Esophagus muscularis mucosa (tissue), 4 donors: ENCODE data around the gene GMCL1. TPM values are rescaled to one million over a fixed set of nuclear protein-coding genes. Genes with fewer than 3 reads are reported as not detected.

Experiments
- DNase-seq: peaks from one replicate; pipeline ENCODE4 v3.0.0-alpha.2; 2017; ENCODE audit errors: extremely low spot score
- H3K27ac ChIP-seq, 4 donors: fragments of 200-600 bp; sonication (generic); replicated peaks in 1 of 4; 1 replicate in 3 of 4; 2 replicates in 1 of 4; pipeline ENCODE4 v1.5.1; 2016 to 2019; ENCODE audit warnings: mild to moderate bottlenecking in 1 of 4
- H3K27me3 ChIP-seq, 4 donors: fragments of 200-600 bp; sonication (generic); one replicate each; pipeline versions ENCODE4 v1.5.1 to v1.6.0; 2016 to 2019
- H3K36me3 ChIP-seq, 4 donors: fragments of 200-600 bp; sonication (generic); one replicate each; pipeline ENCODE4 v1.5.1; 2016 to 2019
- H3K4me1 ChIP-seq, 4 donors: fragments of 200-600 bp; sonication (generic); one replicate each; pipeline ENCODE4 v1.5.1; 2016 to 2019
- H3K4me3 ChIP-seq, 4 donors: fragments of 200-600 bp; sonication (generic); 1 replicate in 2 of 4; 2 replicates in 2 of 4; pipeline ENCODE4 v1.5.1; 2016 to 2019; ENCODE audit warnings: mild to moderate bottlenecking in 4 of 4, moderate library complexity in 1 of 4
- H3K9me3 ChIP-seq, 4 donors: fragments of 200-600 bp; sonication (generic); 1 replicate in 3 of 4; 2 replicates in 1 of 4; pipeline ENCODE4 v1.5.1; 2016 to 2019
- EP300 ChIP-seq: sonication (generic); formaldehyde crosslinking; IDR thresholded peaks from one replicate; pipeline ENCODE4 v1.6.1; 2017; ENCODE audit warnings: antibody characterized with exemption
- POLR2A ChIP-seq: fragments of 450-650 bp; IDR thresholded peaks from one replicate; pipeline ENCODE4 v1.6.1; 2017; ENCODE audit warnings: antibody characterized with exemption, moderate library complexity, mild to moderate bottlenecking, low read depth
- POLR2AphosphoS5 ChIP-seq, 2 donors: sonication (generic); formaldehyde crosslinking; IDR thresholded peaks; one replicate each; pipeline ENCODE4 v1.6.1; 2017; ENCODE audit warnings: antibody characterized with exemption in 2 of 2
- WGBS: methylation state at CpG from one replicate; pipeline ENCODE4 v1.1.5; 2018; 5-methylcytosine and 5-hydroxymethylcytosine counted together
- intact Hi-C: fragments of 100-400 bp; cut with DNase I; formaldehyde crosslinking; loops from one replicate; pipeline ENCODE4 v1.15.1; 2023
- total RNA-seq, 4 donors: library from RNA; depleted of rRNA; stranded (reverse); fragments of >200 nt; gene quantifications; one replicate each; pipeline versions ENCODE4 v1.1.0 to v1.2.1, GENCODE V29; 2016
- TF ChIP-seq, protein P1 (sequence below), 3 experiments: fragments of 200-600 bp in 2 of 3; fragments of 450-650 bp in 1 of 3; sonication (generic) in 2 of 3; IDR thresholded peaks; one replicate each; pipeline ENCODE4 v1.5.1; 2017 to 2019; ENCODE audit warnings: antibody characterized with exemption in 3 of 3, mild to moderate bottlenecking in 2 of 3, moderate library complexity in 1 of 3

The GMCL1 gene
- total RNA-seq, 4 donors from 2014 or later = 9.5 to 13.7 (median 10.3) TPM

GRCh38 chr2:69811591-69811990, 17.9 kb upstream of the GMCL1 start:
- Histone ChIP-seq H3K9me3 (no peaks in the 10 kb centered on the region), H3K36me3 (peaks cover 28 to 87% (median 67%) of the 10 kb centered on the region in 4 donors), H3K4me3 (no peak overlapping the region), H3K27ac (no peak overlapping the region), H3K27me3 (no peaks in the 10 kb centered on the region), H3K4me1 (no peaks in the 10 kb centered on the region)
- intact Hi-C loops = no loop called here
- TF ChIP-seq POLR2A = no peak
- TF ChIP-seq EP300 = no peak
- TF ChIP-seq POLR2AphosphoS5 (IDR thresholded peaks at IDR 0.05) = no peak
- TF ChIP-seq, protein P1, sequence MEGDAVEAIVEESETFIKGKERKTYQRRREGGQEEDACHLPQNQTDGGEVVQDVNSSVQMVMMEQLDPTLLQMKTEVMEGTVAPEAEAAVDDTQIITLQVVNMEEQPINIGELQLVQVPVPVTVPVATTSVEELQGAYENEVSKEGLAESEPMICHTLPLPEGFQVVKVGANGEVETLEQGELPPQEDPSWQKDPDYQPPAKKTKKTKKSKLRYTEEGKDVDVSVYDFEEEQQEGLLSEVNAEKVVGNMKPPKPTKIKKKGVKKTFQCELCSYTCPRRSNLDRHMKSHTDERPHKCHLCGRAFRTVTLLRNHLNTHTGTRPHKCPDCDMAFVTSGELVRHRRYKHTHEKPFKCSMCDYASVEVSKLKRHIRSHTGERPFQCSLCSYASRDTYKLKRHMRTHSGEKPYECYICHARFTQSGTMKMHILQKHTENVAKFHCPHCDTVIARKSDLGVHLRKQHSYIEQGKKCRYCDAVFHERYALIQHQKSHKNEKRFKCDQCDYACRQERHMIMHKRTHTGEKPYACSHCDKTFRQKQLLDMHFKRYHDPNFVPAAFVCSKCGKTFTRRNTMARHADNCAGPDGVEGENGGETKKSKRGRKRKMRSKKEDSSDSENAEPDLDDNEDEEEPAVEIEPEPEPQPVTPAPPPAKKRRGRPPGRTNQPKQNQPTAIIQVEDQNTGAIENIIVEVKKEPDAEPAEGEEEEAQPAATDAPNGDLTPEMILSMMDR (IDR thresholded peaks at IDR 0.05) = no peak
- DNase-seq = no peak
- WGBS = 90% methylated on average over 3 of the region's 3 CpGs

- no peak for TF ChIP-seq POLR2A
- no peak for TF ChIP-seq POLR2AphosphoS5 (IDR thresholded peaks at IDR 0.05)
- no peak for TF ChIP-seq EP300
- TF ChIP-seq, protein P1 (IDR thresholded peaks at IDR 0.05) = no peak
- H3K27me3 ChIP-seq = no peaks in the 10 kb centered on the region
- 75% methylated on average over 1 of the region's 1 CpG for WGBS
- H3K9me3 ChIP-seq = no peaks in the 10 kb centered on the region
- no peak overlapping the region for H3K27ac ChIP-seq
- peaks cover 14 to 64% (median 43%) of the 10 kb centered on the region in 4 donors for H3K36me3 ChIP-seq
- no peak for DNase-seq
- no peak overlapping the region for H3K4me3 ChIP-seq
- peaks cover 0 to 12% (median 5%) of the 10 kb centered on the region in 4 donors for H3K4me1 ChIP-seq
- intact Hi-C loops = loop anchor here (2.0 to 5.0 kb wide), 2 partner anchors 73 to 91 kb away; partner anchors contain the start of gene ANXA4
Measured at GRCh38 chr2:69815717-69816116, 13.7 kb upstream of the GMCL1 start.

DNA sequence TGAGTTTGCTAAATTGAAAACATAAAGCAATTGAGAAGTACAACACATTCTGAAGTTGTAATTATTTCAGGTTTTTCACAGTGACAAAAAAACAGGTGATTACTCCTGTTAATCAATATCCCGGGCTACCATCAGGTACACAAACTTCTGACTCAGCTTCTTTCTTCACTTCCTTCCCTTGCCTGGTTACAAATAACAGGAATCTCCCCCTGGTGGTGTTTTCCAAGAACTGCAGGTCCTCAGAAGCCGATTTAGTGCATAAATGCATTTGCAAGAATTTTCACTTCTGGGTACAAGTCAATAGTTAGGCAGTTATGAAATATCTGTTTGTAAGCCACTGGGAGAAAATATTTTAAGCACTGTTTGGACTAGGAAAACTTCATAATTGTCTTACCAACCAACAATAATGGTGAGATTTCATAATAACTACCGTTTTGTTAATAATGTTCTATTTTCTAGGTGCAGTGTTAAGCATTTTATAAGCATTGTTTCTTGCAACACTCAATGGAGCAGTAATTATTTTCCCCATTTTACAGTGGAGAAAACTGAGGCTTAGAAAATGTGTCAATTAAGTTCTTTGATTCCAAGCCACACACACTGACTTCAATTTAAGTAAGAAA, 12.4 kb upstream of the GMCL1 start:
- no peak overlapping the region for H3K27ac ChIP-seq
- 24% methylated on average over 3 of the region's 3 CpGs for WGBS
- peak in 1 of 2 donors; percentile 31 for TF ChIP-seq POLR2AphosphoS5 (IDR thresholded peaks at IDR 0.05)
- TF ChIP-seq, protein P1 (IDR thresholded peaks at IDR 0.05) = peak; percentile 95 to 99 (median 95)
- no peak for TF ChIP-seq EP300
- no peaks in the 10 kb centered on the region for H3K9me3 ChIP-seq
- intact Hi-C loops = loop anchor here (2.0 to 5.0 kb wide), 2 partner anchors 75 to 92 kb away; partner anchors contain the start of gene ANXA4
- no peak overlapping the region for H3K4me3 ChIP-seq
- H3K4me1 ChIP-seq = peaks cover 0 to 12% (median 5%) of the 10 kb centered on the region in 4 donors
- H3K36me3 ChIP-seq = peaks cover 22 to 64% (median 44%) of the 10 kb centered on the region in 4 donors
- peak; percentile 97 for DNase-seq
- H3K27me3 ChIP-seq = no peaks in the 10 kb centered on the region

- intact Hi-C loops = loop anchor here (2.0 to 5.0 kb wide), 2 partner anchors 76 to 93 kb away; partner anchors contain the start of gene ANXA4
- Histone ChIP-seq H3K9me3 (no peaks in the 10 kb centered on the region), H3K27ac (no peak overlapping the region), H3K27me3 (no peaks in the 10 kb centered on the region), H3K4me1 (peaks cover 0 to 12% (median 5%) of the 10 kb centered on the region in 4 donors), H3K4me3 (no peak overlapping the region), H3K36me3 (peaks cover 15 to 60% (median 38%) of the 10 kb centered on the region in 4 donors)
- TF ChIP-seq, protein P1 (IDR thresholded peaks at IDR 0.05) = no peak
- TF ChIP-seq EP300 (no peak), POLR2AphosphoS5 (IDR thresholded peaks at IDR 0.05) (no peak), POLR2A (no peak)
- DNase-seq = no peak
- WGBS = 86% methylated on average over 4 of the region's 4 CpGs
Measured at GRCh38 chr2:69817729-69818501, 11.5 kb upstream of the GMCL1 start.
